Prostate gland (tissue), 2 donors: ENCODE measurements around the gene JMJD8.

Source experiments
- POLR2AphosphoS5 ChIP-seq: sonication (generic); formaldehyde crosslinking; IDR thresholded peaks from one replicate; pipeline ENCODE4 v1.6.1; 2017; ENCODE audit warnings: antibody characterized with exemption
- TF ChIP-seq, protein P1 (sequence below), 4 experiments: fragments of 200-600 bp in 2 of 4; fragments of 450-650 bp in 2 of 4; sonication (generic) in 2 of 4; IDR thresholded peaks; 1 replicate in 3 of 4; 2 replicates in 1 of 4; pipeline ENCODE4 v1.5.1; 2016 to 2019; ENCODE audit warnings: antibody characterized with exemption in 4 of 4, mild to moderate bottlenecking in 2 of 4, moderate library complexity in 2 of 4

DNA sequence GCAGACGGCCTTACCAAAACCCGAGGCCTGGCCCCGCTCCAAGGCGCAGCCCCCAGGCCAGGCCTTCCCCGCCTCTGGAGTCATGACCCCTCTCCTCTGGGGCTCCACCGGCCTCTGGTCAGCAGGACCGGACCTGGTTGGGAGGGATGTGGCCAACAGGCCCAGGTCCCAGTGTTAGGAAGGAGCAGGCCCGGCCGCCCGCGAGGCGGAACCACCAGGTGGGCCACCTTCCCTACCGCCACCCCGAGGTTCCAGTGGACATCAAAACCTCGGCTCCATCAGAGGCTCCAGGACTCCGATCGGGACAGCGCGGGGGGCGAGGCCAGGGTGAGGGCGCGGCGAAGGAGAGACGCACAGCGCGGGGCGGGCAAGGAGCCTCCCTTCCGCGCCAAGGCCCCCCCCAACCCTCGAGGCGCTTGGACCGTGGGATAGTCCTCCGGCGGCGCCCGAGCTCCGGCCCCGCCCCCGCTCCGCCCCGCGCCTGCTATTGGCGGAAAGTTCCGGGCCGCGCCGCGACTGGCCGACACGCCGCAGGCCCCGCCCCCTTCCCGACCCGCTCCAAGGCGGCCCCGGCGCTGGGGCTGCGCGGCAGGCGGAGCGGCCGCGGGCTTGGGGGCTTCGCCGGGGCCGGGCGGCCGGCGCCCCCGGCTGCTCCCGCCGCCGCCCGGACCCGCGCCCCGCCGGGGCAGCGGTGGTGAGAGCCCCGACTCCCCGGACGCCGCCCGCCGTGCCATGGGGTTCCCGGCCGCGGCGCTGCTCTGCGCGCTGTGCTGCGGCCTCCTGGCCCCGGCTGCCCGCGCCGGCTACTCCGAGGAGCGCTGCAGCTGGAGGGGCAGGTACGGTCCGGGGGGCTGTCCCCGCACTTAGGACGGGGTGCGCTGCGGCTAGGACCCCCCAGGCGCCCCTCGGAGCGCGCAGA, 30.7 kb upstream of the JMJD8 start, which contains the start of gene METRN:
- TF ChIP-seq POLR2AphosphoS5, result no peak
- TF ChIP-seq, protein P1, sequence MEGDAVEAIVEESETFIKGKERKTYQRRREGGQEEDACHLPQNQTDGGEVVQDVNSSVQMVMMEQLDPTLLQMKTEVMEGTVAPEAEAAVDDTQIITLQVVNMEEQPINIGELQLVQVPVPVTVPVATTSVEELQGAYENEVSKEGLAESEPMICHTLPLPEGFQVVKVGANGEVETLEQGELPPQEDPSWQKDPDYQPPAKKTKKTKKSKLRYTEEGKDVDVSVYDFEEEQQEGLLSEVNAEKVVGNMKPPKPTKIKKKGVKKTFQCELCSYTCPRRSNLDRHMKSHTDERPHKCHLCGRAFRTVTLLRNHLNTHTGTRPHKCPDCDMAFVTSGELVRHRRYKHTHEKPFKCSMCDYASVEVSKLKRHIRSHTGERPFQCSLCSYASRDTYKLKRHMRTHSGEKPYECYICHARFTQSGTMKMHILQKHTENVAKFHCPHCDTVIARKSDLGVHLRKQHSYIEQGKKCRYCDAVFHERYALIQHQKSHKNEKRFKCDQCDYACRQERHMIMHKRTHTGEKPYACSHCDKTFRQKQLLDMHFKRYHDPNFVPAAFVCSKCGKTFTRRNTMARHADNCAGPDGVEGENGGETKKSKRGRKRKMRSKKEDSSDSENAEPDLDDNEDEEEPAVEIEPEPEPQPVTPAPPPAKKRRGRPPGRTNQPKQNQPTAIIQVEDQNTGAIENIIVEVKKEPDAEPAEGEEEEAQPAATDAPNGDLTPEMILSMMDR (IDR thresholded peaks at IDR 0.05), result no peak
